HG02840 (cell line): ENCODE data around the gene NMB.
"Not testable (repeated sequence)": the region's sequence is repeated elsewhere in the genome, so short reads cannot be mapped to it uniquely, and the experiment has no call there.

Source experiments
- ATAC-seq: cut with Tn5 transposase; IDR thresholded peaks from one replicate; pipeline ENCODE4 v1.9.1; 2021; ENCODE audit warnings: mild to moderate bottlenecking, moderate library complexity, moderate number of reproducible peaks; ENCODE audit not compliant: unreplicated experiment, low FRiP score

Gene NMB

GRCh38 chr15:84657748-84658079 is 285 bp downstream of the NMB start:
- no peak for ATAC-seq

- no peak for ATAC-seq
Observed at GRCh38 chr15:84656972-84657371, 1.0 kb downstream of the NMB start.

- ATAC-seq = no peak
Observed at GRCh38 chr15:84654689-84655453, 3.1 kb downstream of the NMB start.

- peak; percentile 84 for ATAC-seq
Observed at GRCh38 chr15:84653910-84654688, 3.9 kb downstream of the NMB start, which contains the start of gene WDR73. Gene WDR73 (minus strand): TSS chr15:84654283. CDS start chr15:84654274, 9 bp downstream.

- ATAC-seq = peak; percentile 3
Observed at GRCh38 chr15:84653584-84653909, 4.5 kb downstream of the NMB start.

- no peak for ATAC-seq
Observed at GRCh38 chr15:84649706-84650105, 8.3 kb downstream of the NMB start.

GRCh38 chr15:84648539-84648938 is 9.5 kb downstream of the NMB start:
- ATAC-seq = no peak

- ATAC-seq = no peak
Observed at GRCh38 chr15:84647726-84648125, 10.3 kb downstream of the NMB start.

GRCh38 chr15:84645997-84646396 is 12.0 kb downstream of the NMB start:
- no peak for ATAC-seq

GRCh38 chr15:84645496-84645895 is 12.5 kb downstream of the NMB start:
- ATAC-seq = no peak

GRCh38 chr15:84643838-84644237 is 14.2 kb downstream of the NMB start:
- ATAC-seq = no peak

GRCh38 chr15:84642640-84643039 is 15.4 kb downstream of the NMB start:
- not testable (repeated sequence) for ATAC-seq

GRCh38 chr15:84641871-84642270 is 16.1 kb downstream of the NMB start:
- ATAC-seq = not testable (repeated sequence)

GRCh38 chr15:84638103-84638502 is 19.9 kb downstream of the NMB start:
- no peak for ATAC-seq

- no peak for ATAC-seq
Observed at GRCh38 chr15:84634228-84634837, 23.7 kb downstream of the NMB start.

GRCh38 chr15:84633311-84634227 is 24.4 kb downstream of the NMB start:
- ATAC-seq = peak; percentile 39

GRCh38 chr15:84631706-84632272 is 26.2 kb downstream of the NMB start:
- no peak for ATAC-seq

GRCh38 chr15:84629033-84629432 is 29.0 kb downstream of the NMB start:
- ATAC-seq = no peak

GRCh38 chr15:84625123-84625522 is 32.9 kb downstream of the NMB start:
- ATAC-seq = no peak

GRCh38 chr15:84624359-84624758 is 33.6 kb downstream of the NMB start:
- ATAC-seq = no peak
